Measurements from ENCODE around the gene DENND5A.
"Not testable (repeated sequence)": the region's sequence is repeated elsewhere in the genome, so short reads cannot be mapped to it uniquely, and the experiment has no call there.

Gene DENND5A

GRCh38 chr11:9206496-9206895 lies 58.7 kb downstream of the DENND5A start:
- in situ Hi-C loops (cut with HindIII; ENCODE audit: low sequenced_read_pairs): no loop called here
- peak; percentile 61 for DNase-seq (ENCODE audit: low read depth)
- TF ChIP-seq CTCF (IDR thresholded peaks at IDR 0.05; ENCODE audit: low read depth, low read length, missing control alignments): no peak
- no peak overlapping the region for H3K4me3 ChIP-seq (ENCODE audit: low read depth, low read length)

GRCh38 chr11:9203691-9204311 lies 61.3 kb downstream of the DENND5A start:
- no peak for DNase-seq (ENCODE audit: low read depth)
- H3K4me3 ChIP-seq (ENCODE audit: low read depth, low read length): no peak overlapping the region
- in situ Hi-C loops (cut with HindIII; ENCODE audit: low sequenced_read_pairs): no loop called here
- no peak for TF ChIP-seq CTCF (IDR thresholded peaks at IDR 0.05; ENCODE audit: low read depth, low read length, missing control alignments)

GRCh38 chr11:9201372-9202162 lies 63.6 kb downstream of the DENND5A start:
- no peak for TF ChIP-seq CTCF (IDR thresholded peaks at IDR 0.05; ENCODE audit: low read depth, low read length, missing control alignments)
- in situ Hi-C loops (cut with HindIII; ENCODE audit: low sequenced_read_pairs): no loop called here
- no peak for DNase-seq (ENCODE audit: low read depth)
- H3K4me3 ChIP-seq (ENCODE audit: low read depth, low read length): no peak overlapping the region

GRCh38 chr11:9200471-9200870 lies 64.7 kb downstream of the DENND5A start:
- DNase-seq (ENCODE audit: low read depth): no peak
- no peak for TF ChIP-seq CTCF (IDR thresholded peaks at IDR 0.05; ENCODE audit: low read depth, low read length, missing control alignments)
- no peak overlapping the region for H3K4me3 ChIP-seq (ENCODE audit: low read depth, low read length)
- in situ Hi-C loops (cut with HindIII; ENCODE audit: low sequenced_read_pairs): no loop called here

- DNase-seq (ENCODE audit: low read depth): no peak
- in situ Hi-C loops (cut with HindIII; ENCODE audit: low sequenced_read_pairs): no loop called here
- TF ChIP-seq CTCF (IDR thresholded peaks at IDR 0.05; ENCODE audit: low read depth, low read length, missing control alignments): no peak
- no peak overlapping the region for H3K4me3 ChIP-seq (ENCODE audit: low read depth, low read length)
Observed at GRCh38 chr11:9193316-9193715, 71.8 kb downstream of the DENND5A start.

- DNase-seq (ENCODE audit: low read depth): no peak
- no peak for TF ChIP-seq CTCF (IDR thresholded peaks at IDR 0.05; ENCODE audit: low read depth, low read length, missing control alignments)
- in situ Hi-C loops (cut with HindIII; ENCODE audit: low sequenced_read_pairs): no loop called here
- no peak overlapping the region for H3K4me3 ChIP-seq (ENCODE audit: low read depth, low read length)
Observed at GRCh38 chr11:9192561-9192960, 72.6 kb downstream of the DENND5A start.

- H3K4me3 ChIP-seq (ENCODE audit: low read depth, low read length); DNase-seq (ENCODE audit: low read depth); in situ Hi-C loops (cut with HindIII; ENCODE audit: low sequenced_read_pairs): not testable (repeated sequence)
Observed at GRCh38 chr11:9190326-9191016, 74.7 kb downstream of the DENND5A start.

- in situ Hi-C loops (cut with HindIII; ENCODE audit: low sequenced_read_pairs); DNase-seq (ENCODE audit: low read depth); H3K4me3 ChIP-seq (ENCODE audit: low read depth, low read length): not testable (repeated sequence)
Observed at GRCh38 chr11:9188860-9189259, 76.3 kb downstream of the DENND5A start.
